ENCODE measurements around the gene OR2T5.
"Not testable (repeated sequence)": the region's sequence is repeated elsewhere in the genome, so short reads cannot be mapped to it uniquely, and the experiment has no call there.

Gene OR2T5

GRCh38 chr1:248510217-248510616 lies 21.8 kb downstream of the OR2T5 start:
- not testable (repeated sequence) for DNase-seq

- DNase-seq: no peak
Measured at GRCh38 chr1:248521856-248522255, 33.5 kb downstream of the OR2T5 start.

GRCh38 chr1:248537449-248537848 lies 49.1 kb downstream of the OR2T5 start:
- DNase-seq: not testable (repeated sequence)
